K562 (cell line): ENCODE measurements around the gene CCDC137. TPM values are rescaled to one million over a fixed set of nuclear protein-coding genes. Genes with fewer than 3 reads are reported as not detected.

Experiments
- ATF6 ChIP-seq: sonication (generic); formaldehyde crosslinking; IDR thresholded peaks from 2 replicates; pipeline ENCODE4 v1.4.0; 2020; ENCODE audit warnings: mild to moderate bottlenecking, missing genetic modification reagents
- CTBP1 ChIP-seq: fragments of 450-650 bp; IDR thresholded peaks from 2 replicates; pipeline ENCODE4 v1.6.1; 2016; ENCODE audit warnings: borderline replicate concordance
- ETV1 ChIP-seq: fragments of 450-650 bp; conservative IDR thresholded peaks from 2 replicates; pipeline ENCODE4 v1.6.1; 2016; ENCODE audit warnings: missing genetic modification characterization, control low read depth, low read depth, missing compliant biosample characterization
- HIVEP1 ChIP-seq: fragments of 250-450 bp; sonication (Bioruptor Pico); IDR thresholded peaks from 2 replicates; pipeline ENCODE4 v1.4.0; 2020; ENCODE audit warnings: mild to moderate bottlenecking
- KDM4B ChIP-seq, 2 experiments: fragments of 450-650 bp in 1 of 2; sonication (generic) in 1 of 2; IDR thresholded peaks; 2 replicates each; pipeline ENCODE4 v1.6.1; 2016 to 2017; ENCODE audit warnings: borderline replicate concordance in 2 of 2, antibody characterized with exemption in 1 of 2, low read depth in 1 of 2, mild to moderate bottlenecking in 1 of 2
- MEF2D ChIP-seq: conservative IDR thresholded peaks from 2 replicates; pipeline ENCODE4 v1.6.1; 2016; ENCODE audit warnings: low read depth, missing genetic modification characterization, missing compliant biosample characterization
- NFYB ChIP-seq: IDR thresholded peaks from 2 replicates; pipeline ENCODE4 v1.6.1; 2011; ENCODE audit warnings: mild to moderate bottlenecking, moderate library complexity; ENCODE audit not compliant: insufficient read length; ENCODE audit errors: extremely low read depth
- NRF1 ChIP-seq, 2 experiments: fragments of 450-650 bp; IDR thresholded peaks in 1 of 2; conservative IDR thresholded peaks in 1 of 2; 2 replicates each; pipeline ENCODE4 v1.6.1; 2014; ENCODE audit warnings: mild to moderate bottlenecking in 2 of 2
- RBM15 ChIP-seq: fragments of 200-400 bp; formaldehyde crosslinking; IDR thresholded peaks from 2 replicates; pipeline ENCODE4 v1.6.1; 2018; ENCODE audit warnings: mild to moderate bottlenecking, low read length, moderate library complexity; ENCODE audit not compliant: insufficient read depth
- ZBTB8A ChIP-seq: fragments of 450-650 bp; IDR thresholded peaks from 2 replicates; pipeline ENCODE4 v1.6.1; 2018; ENCODE audit warnings: mild to moderate bottlenecking, moderate library complexity; ENCODE audit not compliant: partially characterized antibody
- ZNF12 ChIP-seq: sonication (generic); formaldehyde crosslinking; IDR thresholded peaks from 2 replicates; pipeline ENCODE4 v1.4.0; 2020; ENCODE audit warnings: mild to moderate bottlenecking, missing genetic modification reagents
- ZNF133 ChIP-seq: fragments of 250-450 bp; sonication (Bioruptor Pico); IDR thresholded peaks from 2 replicates; pipeline ENCODE4 v1.4.0; 2020; ENCODE audit warnings: mild to moderate bottlenecking
- ZNF282 ChIP-seq: sonication (generic); formaldehyde crosslinking; IDR thresholded peaks from 2 replicates; pipeline ENCODE4 v1.8.1; 2023; ENCODE audit warnings: missing genetic modification reagents
- ZNF518B ChIP-seq: fragments of 250-450 bp; sonication (Bioruptor Pico); IDR thresholded peaks from 2 replicates; pipeline ENCODE4 v1.5.0; 2021; ENCODE audit warnings: mild to moderate bottlenecking, moderate library complexity
- ZNF644 ChIP-seq: fragments of 200-800 bp; sonication (Bioruptor generic); IDR thresholded peaks from 2 replicates; pipeline ENCODE4 v1.6.1; 2016; ENCODE audit warnings: low read depth, missing genetic modification characterization, missing compliant biosample characterization
- polyA plus RNA-seq, 8 experiments: library from polyadenylated mRNA; depleted of rRNA in 4 of 8; stranded (reverse) in 5 of 8; unstranded in 3 of 8; fragments of >200 nt; fragmentation: Nextera tagmentation in 2 of 8; fragmentation: Illumina TruSeq in 1 of 8; extraction: Ambion mirVana in 2 of 8; extraction: Trizol in 1 of 8; gene quantifications; 2 replicates each; pipeline versions ENCODE4 v1.2.1 to v1.2.3, GENCODE V29; 2011 to 2014; ENCODE audit warnings: inconsistent platforms in 1 of 8, missing spikeins in 1 of 8
- total RNA-seq, 7 experiments: library from RNA; depleted of rRNA in 6 of 7; stranded (reverse); fragments of >200 nt in 6 of 7; fragmentation: Illumina TruSeq in 2 of 7; extraction: Trizol in 2 of 7; gene quantifications; 2 replicates each; pipeline versions ENCODE4 v1.2.1 to v1.2.3, GENCODE V29; 2011 to 2021; ENCODE audit warnings: low replicate concordance in 1 of 7
- TF ChIP-seq, protein P1 (sequence below), 2 experiments: fragments of 200-800 bp in 1 of 2; sonication (Bioruptor generic) in 1 of 2; sonication (generic) in 1 of 2; formaldehyde crosslinking in 1 of 2; IDR thresholded peaks in 1 of 2; conservative IDR thresholded peaks in 1 of 2; 2 replicates each; pipeline versions ENCODE4 v1.5.0 to v1.6.1; 2016 to 2020; ENCODE audit warnings: missing compliant biosample characterization in 1 of 2, missing genetic modification characterization in 1 of 2, missing genetic modification reagents in 1 of 2
- TF ChIP-seq, protein P2 (sequence below): fragments of 450-650 bp; IDR thresholded peaks from one replicate; pipeline ENCODE4 v1.6.1; 2018; ENCODE audit warnings: mild to moderate bottlenecking, moderate library complexity; ENCODE audit not compliant: partially characterized antibody

The CCDC137 gene
- total and polyA plus RNA-seq, 9 of the 15 experiments (the other 6 are each of a cell fraction or from before 2014, with no cell fraction given) = 2.3 to 68.1 (median 38.3) TPM

GRCh38 chr17:81683584-81684441 lies 17.3 kb downstream of the CCDC137 start, which contains the start of the genes ARL16 and HGS (continued):
- TF ChIP-seq NFYB = peak; percentile 94
- TF ChIP-seq ZNF518B (CRISPR knock-in tag) = no peak
- no peak for TF ChIP-seq MEF2D
- TF ChIP-seq HIVEP1 = no peak
- no peak for TF ChIP-seq ZNF12 (CRISPR knock-in tag)
- peak; percentile 72 for TF ChIP-seq CTBP1
- TF ChIP-seq, protein P1, sequence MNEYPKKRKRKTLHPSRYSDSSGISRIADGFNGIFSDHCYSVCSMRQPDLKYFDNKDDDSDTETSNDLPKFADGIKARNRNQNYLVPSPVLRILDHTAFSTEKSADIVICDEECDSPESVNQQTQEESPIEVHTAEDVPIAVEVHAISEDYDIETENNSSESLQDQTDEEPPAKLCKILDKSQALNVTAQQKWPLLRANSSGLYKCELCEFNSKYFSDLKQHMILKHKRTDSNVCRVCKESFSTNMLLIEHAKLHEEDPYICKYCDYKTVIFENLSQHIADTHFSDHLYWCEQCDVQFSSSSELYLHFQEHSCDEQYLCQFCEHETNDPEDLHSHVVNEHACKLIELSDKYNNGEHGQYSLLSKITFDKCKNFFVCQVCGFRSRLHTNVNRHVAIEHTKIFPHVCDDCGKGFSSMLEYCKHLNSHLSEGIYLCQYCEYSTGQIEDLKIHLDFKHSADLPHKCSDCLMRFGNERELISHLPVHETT (CRISPR knock-in tag; conservative IDR thresholded peaks at IDR 0.05 in 1 of 2, IDR thresholded peaks at IDR 0.05 in 1 of 2) = peak in 1 of 2 experiments; percentile 74; a peak in 1 of 4 replicates
- TF ChIP-seq ZNF644 (tag) = no peak
- TF ChIP-seq, protein P2, sequence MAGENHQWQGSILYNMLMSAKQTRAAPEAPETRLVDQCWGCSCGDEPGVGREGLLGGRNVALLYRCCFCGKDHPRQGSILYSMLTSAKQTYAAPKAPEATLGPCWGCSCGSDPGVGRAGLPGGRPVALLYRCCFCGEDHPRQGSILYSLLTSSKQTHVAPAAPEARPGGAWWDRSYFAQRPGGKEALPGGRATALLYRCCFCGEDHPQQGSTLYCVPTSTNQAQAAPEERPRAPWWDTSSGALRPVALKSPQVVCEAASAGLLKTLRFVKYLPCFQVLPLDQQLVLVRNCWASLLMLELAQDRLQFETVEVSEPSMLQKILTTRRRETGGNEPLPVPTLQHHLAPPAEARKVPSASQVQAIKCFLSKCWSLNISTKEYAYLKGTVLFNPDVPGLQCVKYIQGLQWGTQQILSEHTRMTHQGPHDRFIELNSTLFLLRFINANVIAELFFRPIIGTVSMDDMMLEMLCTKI = no peak
- no peak for TF ChIP-seq ZNF282 (CRISPR knock-in tag)
- no peak for TF ChIP-seq ZNF133 (CRISPR knock-in tag)
- TF ChIP-seq RBM15 = no peak
- 0 out of 2 replicates have a peak, but pooled peaks have one; percentile 35 for TF ChIP-seq ATF6 (CRISPR knock-in tag)
- TF ChIP-seq ETV1 = no peak
- TF ChIP-seq NRF1 (conservative IDR thresholded peaks at IDR 0.05 in 1 of 2, IDR thresholded peaks at IDR 0.05 in 1 of 2) = peak; percentile 97 to 98
- TF ChIP-seq KDM4B (IDR thresholded peaks at IDR 0.05; ENCODE audit: borderline replicate concordance in 2 of 2, low read depth in 1 of 2) = 0 out of 4 replicates have a peak, but pooled peaks of 1 of the 2 experiments have one; percentile 37
- TF ChIP-seq ZBTB8A = no peak
